A673 (cell line): ENCODE results near the gene EPSTI1. TPM values are rescaled to one million over a fixed set of nuclear protein-coding genes. Genes with fewer than 3 reads are reported as not detected.

Experiments used
- BruUV-seq: library from RNA; stranded (reverse); fragments of 400-500 nt; replicated peaks from 2 replicates; lab custom pipeline; 2021; lab: Mats Ljungman, UMichigan
- CTCF ChIA-PET: fragments of 300-600 bp; sonication (Branson Sonifier 250); formaldehyde crosslinking; loops from one replicate; lab custom pipeline; 2022; ENCODE audit warnings: antibody characterized with exemption; lab: Charles Lee
- POLR2A ChIA-PET: fragments of 300-600 bp; sonication (Branson Sonifier 250); formaldehyde crosslinking; loops from one replicate; lab custom pipeline; 2022; ENCODE audit warnings: antibody characterized with exemption; ENCODE audit not compliant: low non-redundant PET; lab: Charles Lee
- DNase-seq: peaks from one replicate; pipeline ENCODE4 v3.0.0-alpha.2; 2015; ENCODE audit warnings: low spot score
- H3K27ac ChIP-seq: fragments of 200-600 bp; sonication (generic); 2 replicates; pipeline ENCODE4 v1.5.1; 2016; ENCODE audit warnings: mixed run types, low read depth, mild to moderate bottlenecking, mixed read lengths, antibody characterized with exemption, low read length; ENCODE audit not compliant: poor library complexity, severe bottlenecking
- H3K27me3 ChIP-seq: fragments of 200-600 bp; sonication (generic); replicated peaks from 2 replicates; pipeline ENCODE4 v1.6.1; 2017; ENCODE audit warnings: mixed run types, low read depth, mild to moderate bottlenecking, mixed read lengths, antibody characterized with exemption, low read length; ENCODE audit not compliant: insufficient read depth, poor library complexity
- H3K36me3 ChIP-seq: fragments of 200-600 bp; sonication (generic); 2 replicates; pipeline ENCODE4 v1.6.1; 2016; ENCODE audit warnings: mixed run types, mild to moderate bottlenecking, mixed read lengths, antibody characterized with exemption, low read length; ENCODE audit not compliant: insufficient read depth, poor library complexity, severe bottlenecking
- H3K4me1 ChIP-seq: fragments of 200-600 bp; sonication (generic); 2 replicates; pipeline ENCODE4 v1.6.1; 2017; ENCODE audit warnings: mixed run types, mild to moderate bottlenecking, mixed read lengths, antibody characterized with exemption, low read length; ENCODE audit not compliant: insufficient read depth, poor library complexity, severe bottlenecking
- H3K4me3 ChIP-seq: fragments of 200-600 bp; sonication (generic); 2 replicates; pipeline ENCODE4 v1.5.1; 2016; ENCODE audit warnings: low read depth, mixed run types, mild to moderate bottlenecking, mixed read lengths, low read length; ENCODE audit not compliant: poor library complexity, severe bottlenecking
- H3K9me3 ChIP-seq: fragments of 200-600 bp; sonication (generic); 2 replicates; pipeline ENCODE4 v1.6.1; 2016; ENCODE audit warnings: mixed run types, low read depth, mild to moderate bottlenecking, mixed read lengths, antibody characterized with exemption, low read length; ENCODE audit not compliant: poor library complexity, severe bottlenecking
- EZH2 ChIP-seq: fragments of 200-600 bp; sonication (generic); IDR thresholded peaks from 2 replicates; pipeline ENCODE4 v1.6.1; 2017; ENCODE audit warnings: borderline replicate concordance, low read depth, mild to moderate bottlenecking, mixed read lengths, antibody characterized with exemption, low read length; ENCODE audit not compliant: poor library complexity, severe bottlenecking
- intact Hi-C: fragments of 100-400 bp; cut with micrococcal nuclease; formaldehyde crosslinking; loops from one replicate; pipeline ENCODE4 v1.10.0; 2022; ENCODE audit not compliant: unreplicated experiment
- total RNA-seq: library from RNA; stranded (reverse); gene quantifications from 2 replicates; pipeline ENCODE4 v1.2.3, GENCODE V29; 2021
- TF ChIP-seq, protein P1 (sequence below): fragments of 300-800, 200-600 bp; sonication (generic); conservative IDR thresholded peaks from 2 replicates; pipeline ENCODE4 v1.5.1; 2017; ENCODE audit warnings: low read depth, mild to moderate bottlenecking, antibody characterized with exemption, low read length, moderate library complexity, mixed read lengths

Gene EPSTI1
- total RNA-seq, 1 experiment from 2014 or later, result not detected

DNA sequence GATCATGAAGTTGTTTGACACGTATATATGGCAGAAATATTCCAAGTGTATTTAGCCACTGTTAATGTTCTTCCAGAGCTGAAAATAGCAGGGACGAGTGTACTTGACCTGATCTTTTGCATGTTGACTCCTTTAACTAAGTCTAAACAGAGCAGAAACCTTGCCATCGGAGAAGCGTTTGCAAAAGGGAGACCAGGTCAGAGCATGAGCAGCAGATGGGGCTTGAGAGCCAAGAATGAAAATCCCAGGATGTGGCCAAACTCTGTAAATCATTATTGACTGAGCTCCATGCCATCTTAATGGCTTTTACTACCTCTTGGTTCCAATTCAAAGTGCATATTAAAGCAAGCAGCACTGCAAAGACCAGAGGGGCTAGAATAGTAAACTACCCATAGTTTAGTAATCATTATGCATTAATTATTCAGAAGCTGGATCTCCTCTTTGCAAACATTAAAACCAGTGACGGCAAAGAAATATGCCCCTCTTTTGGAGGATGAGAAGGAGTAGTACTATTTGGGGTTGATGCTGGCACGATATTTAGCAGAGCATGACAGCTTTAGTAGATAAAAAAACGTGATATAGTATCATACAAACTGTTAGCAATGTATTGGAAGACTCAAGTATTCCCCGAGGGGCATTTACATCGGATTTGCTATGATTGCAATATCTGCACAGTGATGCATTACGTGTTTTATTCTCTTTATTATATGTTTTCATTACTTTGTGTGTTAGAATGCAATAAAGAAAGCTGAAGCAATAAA is 154.9 kb downstream of the EPSTI1 start:
- no peaks in the 10 kb centered on the region for H3K27me3 ChIP-seq
- H3K36me3 ChIP-seq, result no peaks in the 10 kb centered on the region
- TF ChIP-seq EZH2, result no peak
- TF ChIP-seq, protein P1, sequence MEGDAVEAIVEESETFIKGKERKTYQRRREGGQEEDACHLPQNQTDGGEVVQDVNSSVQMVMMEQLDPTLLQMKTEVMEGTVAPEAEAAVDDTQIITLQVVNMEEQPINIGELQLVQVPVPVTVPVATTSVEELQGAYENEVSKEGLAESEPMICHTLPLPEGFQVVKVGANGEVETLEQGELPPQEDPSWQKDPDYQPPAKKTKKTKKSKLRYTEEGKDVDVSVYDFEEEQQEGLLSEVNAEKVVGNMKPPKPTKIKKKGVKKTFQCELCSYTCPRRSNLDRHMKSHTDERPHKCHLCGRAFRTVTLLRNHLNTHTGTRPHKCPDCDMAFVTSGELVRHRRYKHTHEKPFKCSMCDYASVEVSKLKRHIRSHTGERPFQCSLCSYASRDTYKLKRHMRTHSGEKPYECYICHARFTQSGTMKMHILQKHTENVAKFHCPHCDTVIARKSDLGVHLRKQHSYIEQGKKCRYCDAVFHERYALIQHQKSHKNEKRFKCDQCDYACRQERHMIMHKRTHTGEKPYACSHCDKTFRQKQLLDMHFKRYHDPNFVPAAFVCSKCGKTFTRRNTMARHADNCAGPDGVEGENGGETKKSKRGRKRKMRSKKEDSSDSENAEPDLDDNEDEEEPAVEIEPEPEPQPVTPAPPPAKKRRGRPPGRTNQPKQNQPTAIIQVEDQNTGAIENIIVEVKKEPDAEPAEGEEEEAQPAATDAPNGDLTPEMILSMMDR, result no peak
- intact Hi-C loops, result no loop called here
- no peaks in the 10 kb centered on the region for H3K4me1 ChIP-seq
- peak; percentile 4 for DNase-seq
- ChIA-PET POLR2A (interaction anchor here (0.7 kb wide), 1 partner anchor 275 kb away, joined by 3 read pairs; no protein-coding TSS in a partner anchor), CTCF (no interaction called here)
- no peak overlapping the region for H3K4me3 ChIP-seq
- BruUV-seq, result no TSS peak
- no peaks in the 10 kb centered on the region for H3K9me3 ChIP-seq
- no peak overlapping the region for H3K27ac ChIP-seq

Other genes starting within 250 kb of the EPSTI1 start
- gene FAM216B, start 210.7 kb downstream of the EPSTI1 start, total RNA-seq, result not detected in 2 replicates
- 2.4 and 2.6 TPM in 2 replicates for gene DNAJC15, start 31.3 kb upstream of the EPSTI1 start, total RNA-seq